Large intestine (tissue), 3 donors: ENCODE data around the gene COG4. TPM values are rescaled to one million over a fixed set of nuclear protein-coding genes. Genes with fewer than 3 reads are reported as not detected.
"Not testable (repeated sequence)": the region's sequence is repeated elsewhere in the genome, so short reads cannot be mapped to it uniquely, and the experiment has no call there.

Experiments
- DNase-seq, 2 donors: peaks; one replicate each; pipeline versions ENCODE4 v3.0.0 to v3.0.0-alpha.2; 2013
- H3K27ac ChIP-seq: one replicate; pipeline ENCODE4 v1.5.1; 2013; ENCODE audit warnings: low read length
- H3K27me3 ChIP-seq: 2 replicates; pipeline ENCODE4 v1.6.1; 2013; ENCODE audit warnings: low read length; ENCODE audit not compliant: control insufficient read depth, insufficient read depth
- H3K36me3 ChIP-seq: 2 replicates; pipeline ENCODE4 v1.6.1; 2013; ENCODE audit warnings: low read length; ENCODE audit not compliant: control insufficient read depth, insufficient read depth
- H3K4me1 ChIP-seq: one replicate; pipeline ENCODE4 v1.6.1; 2013; ENCODE audit warnings: low read length; ENCODE audit not compliant: control insufficient read depth, insufficient read depth
- H3K4me3 ChIP-seq: one replicate; pipeline ENCODE4 v1.5.1; 2013; ENCODE audit warnings: low read length
- H3K9me3 ChIP-seq: one replicate; pipeline ENCODE4 v1.6.1; 2013; ENCODE audit warnings: mild to moderate bottlenecking, low read depth, low read length, moderate library complexity; ENCODE audit not compliant: control insufficient read depth
- WGBS: methylation state at CpG from one replicate; pipeline ENCODE4 v1.1.5; 2013; ENCODE audit warnings: low lambda C conversion rate; ENCODE audit not compliant: insufficient coverage; 5-methylcytosine and 5-hydroxymethylcytosine counted together
- polyA plus RNA-seq: library from polyadenylated mRNA; unstranded; fragments of 120-200 nt; gene quantifications from one replicate; pipeline ENCODE4 v1.2.1, GENCODE V29; 2013

COG4 gene
- polyA plus RNA-seq, 1 donor = 59.6 TPM

GRCh38 chr16:70457446-70458166 lies 65.7 kb downstream of the COG4 start:
- H3K27ac ChIP-seq = peak overlapping the region; percentile 73
- DNase-seq = peak in 1 of 2 donors; percentile 72
- WGBS = no CpG with 5 or more reads among the region's 5 CpGs

GRCh38 chr16:70455910-70456309 lies 67.4 kb downstream of the COG4 start:
- Histone ChIP-seq H3K9me3 (peaks cover 3% of the 10 kb centered on the region), H3K36me3 (no peaks in the 10 kb centered on the region), H3K27ac (peak overlapping the region; percentile 23), H3K27me3 (no peaks in the 10 kb centered on the region), H3K4me1 (peaks cover 24% of the 10 kb centered on the region), H3K4me3 (no peak overlapping the region)
- WGBS = no CpG with 5 or more reads among the region's 7 CpGs
- DNase-seq = no peak

More at GRCh38 chr16:70457446-70458166, 65.7 kb downstream of the COG4 start:
- Histone ChIP-seq H3K4me1 (peaks cover 24% of the 10 kb centered on the region), H3K27me3 (no peaks in the 10 kb centered on the region), H3K9me3 (no peaks in the 10 kb centered on the region), H3K36me3 (no peaks in the 10 kb centered on the region), H3K4me3 (no peak overlapping the region)

GRCh38 chr16:70454222-70455034 lies 68.9 kb downstream of the COG4 start, which contains the start of gene FCSK:
FCSK (plus strand) TSS chr16:70454595; CDS start chr16:70463191, 8,596 bp downstream.
- peak in 1 of 2 donors; percentile 87 for DNase-seq
- peaks cover 24% of the 10 kb centered on the region for H3K4me1 ChIP-seq
- H3K27ac ChIP-seq = peak within 1 kb of the TSS; percentile 91
- no peaks in the 10 kb centered on the region for H3K27me3 ChIP-seq
- peaks cover 7% of the 10 kb centered on the region for H3K9me3 ChIP-seq
- 0% methylated on average over 3 of the region's 67 CpGs for WGBS
- H3K4me3 ChIP-seq = peak within 1 kb of the TSS; percentile 80
- H3K36me3 ChIP-seq = no peaks in the 10 kb centered on the region

- peaks cover 7% of the 10 kb centered on the region for H3K9me3 ChIP-seq
- no peaks in the 10 kb centered on the region for H3K36me3 ChIP-seq
- H3K4me1 ChIP-seq = peaks cover 22% of the 10 kb centered on the region
- DNase-seq = no peak
- no CpG with 5 or more reads among the region's 8 CpGs for WGBS
- peak overlapping the region; percentile 91 for H3K27ac ChIP-seq
- H3K27me3 ChIP-seq = no peaks in the 10 kb centered on the region
- peak overlapping the region; percentile 80 for H3K4me3 ChIP-seq
Observed at GRCh38 chr16:70453892-70454221, 69.5 kb downstream of the COG4 start.

GRCh38 chr16:70453117-70453891 lies 70.0 kb downstream of the COG4 start:
- Histone ChIP-seq H3K4me3 (peak overlapping the region; percentile 80), H3K27me3 (no peaks in the 10 kb centered on the region), H3K4me1 (peaks cover 21% of the 10 kb centered on the region), H3K36me3 (no peaks in the 10 kb centered on the region), H3K9me3 (peaks cover 7% of the 10 kb centered on the region), H3K27ac (peak overlapping the region; percentile 91)
- no CpG with 5 or more reads among the region's 11 CpGs for WGBS
- no peak for DNase-seq

- not testable (repeated sequence) for H3K4me3 ChIP-seq, H3K9me3 ChIP-seq, DNase-seq, H3K27ac ChIP-seq, H3K27me3 ChIP-seq, H3K36me3 ChIP-seq, H3K4me1 ChIP-seq
- no CpG with 5 or more reads among the region's 25 CpGs for WGBS
Observed at GRCh38 chr16:70451004-70451340, 72.4 kb downstream of the COG4 start.

GRCh38 chr16:70450142-70451003 lies 73.0 kb downstream of the COG4 start:
- not testable (repeated sequence) for H3K9me3 ChIP-seq, H3K27me3 ChIP-seq, H3K4me3 ChIP-seq, H3K27ac ChIP-seq, H3K36me3 ChIP-seq, H3K4me1 ChIP-seq, DNase-seq
- no CpG with 5 or more reads among the region's 37 CpGs for WGBS

GRCh38 chr16:70448075-70448474 lies 75.3 kb downstream of the COG4 start:
- H3K4me3 ChIP-seq = no peak overlapping the region
- H3K27ac ChIP-seq = no peak overlapping the region
- H3K27me3 ChIP-seq = no peaks in the 10 kb centered on the region
- H3K9me3 ChIP-seq = peaks cover 7% of the 10 kb centered on the region
- H3K36me3 ChIP-seq = no peaks in the 10 kb centered on the region
- no peak for DNase-seq
- peaks cover 17% of the 10 kb centered on the region for H3K4me1 ChIP-seq
- WGBS = 100% methylated on average over 3 of the region's 6 CpGs

- no peaks in the 10 kb centered on the region for H3K9me3 ChIP-seq
- no peaks in the 10 kb centered on the region for H3K27me3 ChIP-seq
- H3K27ac ChIP-seq = peak overlapping the region; percentile 72
- H3K36me3 ChIP-seq = no peaks in the 10 kb centered on the region
- 20% methylated on average over 1 of the region's 4 CpGs for WGBS
- H3K4me3 ChIP-seq = no peak overlapping the region
- peaks cover 17% of the 10 kb centered on the region for H3K4me1 ChIP-seq
- DNase-seq = peak; percentile 80 to 94
Observed at GRCh38 chr16:70444249-70445063, 78.9 kb downstream of the COG4 start.
